DMS 273 treated with DMSO at 0.1 percent for 48 hours (cell line): ENCODE data around the gene RNF112.
A peak's percentile ranks its signal among the peaks of the same experiment; 100 is the strongest.
"Not testable (repeated sequence)": the region's sequence is repeated elsewhere in the genome, so short reads cannot be mapped to it uniquely, and the experiment has no call there.

Experiments
- DNase-seq: peaks from one replicate; lab custom pipeline; 2025; lab: John Stamatoyannopoulos, UW

RNF112 gene

DNA sequence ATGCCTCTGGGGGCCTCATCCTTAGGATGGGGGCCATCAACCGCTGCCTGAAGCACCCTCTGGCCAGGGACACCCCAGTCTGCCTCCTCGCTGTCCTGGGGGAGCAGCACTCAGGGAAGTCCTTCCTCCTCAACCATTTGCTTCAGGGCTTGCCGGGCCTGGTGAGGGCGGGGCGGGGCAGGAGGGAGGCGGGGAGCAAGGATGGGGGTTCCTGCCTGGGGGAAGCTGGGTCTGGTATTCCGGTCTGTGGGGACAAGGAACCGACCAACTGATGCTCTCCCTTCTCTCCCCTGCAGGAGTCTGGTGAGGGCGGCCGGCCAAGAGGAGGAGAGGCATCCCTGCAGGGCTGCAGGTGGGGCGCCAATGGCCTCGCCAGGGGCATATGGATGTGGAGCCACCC, 2.0 kb downstream of the RNF112 start:
- DNase-seq, result no peak

DNA sequence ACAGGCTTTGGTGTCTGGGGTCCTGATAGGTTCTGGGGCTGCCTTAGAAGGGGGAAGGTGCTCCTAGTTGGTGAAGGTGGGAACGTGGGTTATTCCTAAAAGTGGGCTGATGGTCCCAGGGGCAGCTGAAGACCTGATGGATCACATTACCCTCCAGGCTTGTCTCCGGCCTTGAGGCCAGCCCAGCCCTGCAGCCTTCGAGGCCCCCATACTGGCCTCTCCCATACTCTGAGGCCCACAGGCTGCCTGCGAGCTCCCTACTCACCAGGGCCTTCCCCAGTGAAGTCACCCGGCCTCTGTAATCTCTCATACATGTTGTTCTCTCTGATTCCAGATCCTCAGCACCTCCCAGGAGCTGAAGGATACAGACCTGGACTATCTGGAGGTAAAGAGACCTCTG, 2.7 kb downstream of the RNF112 start:
- DNase-seq, result no peak

DNA sequence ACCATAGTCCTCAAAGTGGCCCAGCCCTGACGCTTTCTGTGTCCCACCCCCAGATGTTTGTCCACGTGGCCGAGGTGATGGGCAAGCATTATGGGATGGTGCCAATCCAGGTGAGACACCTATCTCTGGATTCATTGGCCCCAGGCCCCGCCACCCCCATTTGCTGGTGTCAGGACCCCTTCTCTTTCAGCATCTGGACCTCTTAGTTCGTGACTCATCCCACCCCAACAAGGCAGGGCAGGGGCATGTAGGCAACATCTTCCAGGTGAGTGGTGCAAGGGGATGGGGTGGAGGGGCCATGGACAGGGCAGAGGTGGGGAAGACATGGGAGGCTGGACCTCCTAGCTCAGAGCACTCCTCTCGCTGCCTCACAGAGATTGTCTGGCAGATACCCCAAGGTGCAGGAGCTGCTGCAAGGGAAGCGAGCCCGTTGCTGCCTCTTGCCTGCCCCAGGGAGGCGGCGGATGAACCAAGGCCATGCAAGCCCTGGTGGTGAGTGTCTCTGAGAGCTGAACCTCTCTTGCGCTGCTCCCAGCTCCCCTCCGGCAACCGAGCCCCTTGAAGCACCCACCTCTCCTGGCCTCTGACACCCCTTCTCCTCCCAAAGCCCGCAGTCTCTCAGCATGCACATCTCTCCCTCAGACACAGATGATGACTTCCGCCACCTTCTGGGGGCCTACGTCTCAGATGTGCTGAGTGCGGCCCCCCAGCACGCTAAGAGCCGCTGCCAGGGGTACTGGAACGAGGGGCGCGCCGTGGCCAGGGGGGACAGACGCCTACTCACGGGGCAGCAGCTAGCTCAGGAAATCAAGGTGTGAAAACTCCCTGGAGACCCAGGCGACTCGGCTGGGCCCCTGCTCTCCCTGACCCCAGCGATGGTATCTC, 3.6 kb downstream of the RNF112 start:
- DNase-seq, result no peak

DNA sequence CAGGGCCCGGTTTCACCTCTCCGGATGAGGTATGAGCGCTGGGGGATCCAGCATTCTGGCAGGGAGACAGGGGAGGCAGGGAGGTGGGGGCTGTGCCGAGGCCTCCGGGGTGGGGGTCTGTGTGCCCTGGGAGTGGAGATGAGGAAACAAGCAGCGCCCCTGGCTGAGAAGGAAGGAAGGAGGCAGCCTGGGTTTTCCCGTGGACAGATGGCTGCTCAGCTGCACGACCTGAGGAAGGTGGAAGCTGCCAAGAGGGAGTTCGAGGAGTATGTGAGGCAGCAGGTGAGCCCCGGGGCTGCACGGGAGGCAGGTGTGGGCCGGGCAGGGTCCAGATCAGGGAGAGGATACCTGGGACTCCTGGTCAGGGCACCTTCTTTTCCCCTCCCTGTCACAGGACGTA, 4.3 kb downstream of the RNF112 start:
- DNase-seq, result no peak

DNA sequence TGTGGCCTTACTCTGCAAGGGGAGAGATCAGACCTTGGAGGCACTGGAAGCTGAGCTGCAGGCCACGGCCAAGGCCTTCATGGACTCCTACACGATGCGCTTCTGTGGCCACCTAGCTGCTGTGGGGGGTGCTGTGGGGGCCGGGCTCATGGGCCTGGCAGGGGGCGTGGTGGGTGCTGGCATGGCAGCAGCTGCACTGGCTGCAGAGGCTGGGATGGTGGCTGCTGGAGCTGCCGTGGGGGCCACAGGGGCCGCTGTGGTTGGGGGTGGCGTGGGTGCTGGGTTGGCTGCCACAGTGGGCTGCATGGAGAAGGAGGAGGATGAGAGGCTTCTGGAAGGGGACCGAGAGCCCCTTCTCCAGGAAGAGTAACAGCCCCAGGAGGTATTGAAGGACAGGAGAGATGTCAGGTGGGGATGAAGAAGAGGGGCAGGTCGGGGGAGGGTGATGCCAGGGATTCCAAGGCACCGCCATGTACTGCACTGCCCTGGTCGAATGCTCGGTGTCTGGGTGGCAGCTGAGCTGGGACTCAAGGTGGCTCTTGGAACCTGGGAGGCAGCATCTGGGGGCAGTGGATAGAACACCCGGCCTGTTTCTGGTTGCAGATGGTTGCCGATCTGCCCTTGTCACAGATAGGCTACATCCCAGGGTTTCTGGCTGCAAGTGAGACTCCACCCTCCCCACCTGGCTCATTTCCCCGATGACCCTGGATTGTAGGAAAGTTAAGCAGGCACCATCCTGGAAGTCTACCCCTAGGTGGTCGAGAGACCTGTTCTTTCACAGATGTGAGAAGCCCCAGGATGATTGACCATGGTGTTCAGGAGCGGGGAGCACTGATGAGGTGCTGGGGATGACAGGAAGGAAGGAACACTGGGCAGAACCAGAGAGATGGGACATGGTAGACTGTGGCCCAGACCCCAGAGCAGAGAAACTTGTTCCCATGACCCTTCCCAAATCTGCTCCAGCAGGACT, 5.1 kb downstream of the RNF112 start:
- DNase-seq, result no peak

DNA sequence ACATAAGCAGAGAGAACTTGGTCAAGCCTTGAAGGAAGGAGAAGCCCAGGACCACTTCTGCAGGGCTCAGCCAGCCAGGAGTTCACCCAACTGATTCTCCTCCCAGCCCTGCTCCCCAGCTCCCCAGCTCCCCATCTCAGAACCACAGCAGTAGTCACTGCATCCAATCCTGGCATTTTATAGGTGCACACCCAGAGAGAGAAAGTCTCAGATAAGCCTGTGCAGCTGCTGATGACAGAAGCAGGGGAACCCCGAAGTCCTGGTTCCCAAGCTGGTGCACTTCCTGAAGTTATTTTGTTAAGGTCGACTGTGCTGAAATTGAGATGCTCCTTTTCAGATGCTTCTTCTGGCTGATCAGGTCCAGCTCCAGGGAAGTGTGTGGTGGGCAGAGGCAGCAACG, 6.6 kb downstream of the RNF112 start:
- DNase-seq, result no peak

DNA sequence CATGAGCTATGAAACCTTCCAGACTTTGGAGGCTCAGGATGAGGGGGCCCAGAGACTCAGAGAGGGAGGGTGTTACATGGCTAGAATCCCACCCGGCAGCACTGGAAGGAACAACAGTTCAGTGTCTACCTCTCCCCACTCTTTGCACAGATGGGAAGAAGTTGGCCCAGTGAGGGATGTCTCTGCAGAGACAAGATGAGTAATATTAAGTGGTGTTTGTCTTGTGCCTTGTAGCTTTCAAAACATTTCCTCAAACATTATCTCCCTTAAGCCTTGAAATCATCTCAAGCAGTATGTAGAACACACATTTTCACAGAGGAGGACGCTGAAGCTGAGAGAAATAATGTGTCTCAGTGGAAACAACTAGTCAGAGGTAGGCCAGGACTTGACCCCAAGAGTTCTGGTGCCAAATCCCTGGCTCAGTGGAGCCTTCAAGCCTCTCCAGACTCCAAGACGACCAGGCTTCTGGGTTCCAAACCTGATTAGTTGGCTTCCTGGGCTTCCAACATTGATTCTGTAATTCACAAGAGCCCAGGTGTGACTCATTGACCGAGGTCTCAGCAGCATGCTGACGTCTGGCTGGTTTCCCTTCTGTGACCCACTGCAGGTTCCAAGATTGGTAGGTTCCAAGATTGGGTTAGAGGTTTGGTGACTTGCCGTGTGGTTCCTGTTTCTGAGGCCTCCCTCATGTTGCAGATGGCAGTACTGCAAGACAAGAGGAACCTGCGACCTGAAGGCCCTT, 7.4 kb downstream of the RNF112 start:
- DNase-seq, result no peak

DNA sequence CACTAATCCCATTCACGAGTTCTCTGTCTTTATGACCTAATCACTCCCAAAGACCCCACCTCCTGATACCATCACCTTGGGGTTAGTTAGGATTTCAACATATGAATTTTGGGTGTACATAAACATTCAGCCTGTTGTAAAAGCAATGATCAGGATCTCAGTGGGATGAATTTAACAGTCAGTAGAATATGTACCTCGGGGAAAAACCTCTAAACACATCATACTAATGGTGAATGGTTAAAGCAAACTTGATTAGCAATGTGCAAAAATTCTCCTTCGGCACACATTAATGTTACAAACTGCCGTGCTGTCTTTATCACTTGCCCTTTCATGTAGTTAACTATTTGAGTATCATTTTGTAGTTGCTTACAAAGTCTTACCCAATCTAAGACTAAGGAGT, 10.2 kb downstream of the RNF112 start:
- no peak for DNase-seq

DNA sequence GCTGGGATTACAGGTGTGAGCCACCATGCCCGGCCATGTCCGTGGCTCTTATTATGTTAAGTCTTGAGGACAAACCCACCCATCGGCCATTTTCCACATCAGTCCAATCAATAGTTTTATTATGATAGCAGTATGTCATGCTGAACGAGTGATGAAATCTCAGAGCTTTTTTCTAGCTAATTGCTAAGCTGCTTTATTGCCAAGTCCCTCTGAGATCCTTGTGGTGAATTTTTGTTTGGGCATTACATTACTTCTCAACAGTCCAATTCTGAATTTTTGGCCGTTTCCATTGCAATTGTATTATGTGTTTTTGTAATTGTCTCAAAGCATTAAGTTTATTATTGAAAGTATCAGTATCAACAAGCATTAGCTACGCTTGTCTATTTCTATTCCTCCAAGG, 10.9 kb downstream of the RNF112 start:
- no peak for DNase-seq

DNA sequence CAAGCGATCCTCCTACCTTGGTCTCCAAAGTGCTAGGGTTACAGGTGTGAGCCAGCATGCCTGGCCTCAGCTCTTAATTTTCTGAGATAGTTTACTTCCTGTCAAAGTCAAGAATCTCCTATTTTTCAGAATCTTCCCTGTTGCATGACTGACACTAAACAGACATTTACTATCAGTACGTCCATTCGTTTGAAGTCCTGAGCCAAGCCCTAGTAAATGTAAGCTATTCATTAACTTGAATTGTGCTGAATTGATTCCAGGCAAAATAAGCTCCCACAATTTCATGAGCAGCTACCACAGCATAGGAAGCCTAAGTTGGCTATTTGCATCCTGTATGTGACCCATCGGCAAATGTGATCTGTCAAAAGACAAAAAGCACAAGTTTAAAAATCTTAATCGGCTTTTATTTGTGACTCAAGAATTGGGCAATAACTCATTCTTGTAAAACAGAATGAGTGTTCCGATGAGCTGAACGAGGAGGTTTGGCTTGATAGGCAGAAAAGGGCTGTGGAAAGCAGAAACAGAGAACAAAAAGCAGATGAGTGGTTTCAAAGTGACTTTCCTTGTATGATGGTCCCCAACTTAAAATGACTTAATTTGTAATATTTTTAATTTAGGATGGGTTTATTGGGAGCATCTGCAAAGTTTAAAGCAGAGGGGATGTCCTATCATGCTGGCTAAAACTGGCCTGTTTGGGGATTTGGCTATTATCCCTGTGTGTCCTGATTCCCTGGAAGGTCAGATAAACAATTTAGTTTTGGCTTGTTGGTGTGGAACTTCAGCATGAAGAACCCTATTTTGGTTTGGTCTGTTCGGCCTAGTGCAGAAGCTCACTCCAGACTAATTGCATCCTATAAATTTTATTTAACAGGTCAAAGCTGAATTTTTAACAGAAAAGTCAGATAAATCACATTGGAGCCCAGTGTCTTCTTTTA, 14.2 kb downstream of the RNF112 start:
- DNase-seq, result no peak

DNA sequence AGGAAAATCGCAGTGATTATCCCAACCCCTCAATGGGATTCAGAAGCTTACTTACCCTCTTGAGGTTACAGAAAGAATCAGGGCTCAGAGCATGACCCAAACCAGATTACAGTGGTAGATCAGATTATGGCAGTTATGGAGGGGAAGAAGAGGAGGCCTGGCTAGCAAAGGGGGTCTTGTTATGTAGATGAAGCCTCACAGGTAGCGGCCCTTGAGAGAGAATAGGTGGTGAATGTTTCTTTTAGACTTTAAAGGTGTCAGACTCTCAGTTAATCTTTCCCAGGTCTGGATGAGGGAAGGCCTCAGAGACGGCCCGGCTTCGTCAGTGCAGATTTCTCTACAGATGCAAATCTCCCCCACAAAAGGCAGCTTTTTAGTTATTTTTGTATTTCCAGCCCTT, 15.6 kb downstream of the RNF112 start:
- DNase-seq, result no peak

DNA sequence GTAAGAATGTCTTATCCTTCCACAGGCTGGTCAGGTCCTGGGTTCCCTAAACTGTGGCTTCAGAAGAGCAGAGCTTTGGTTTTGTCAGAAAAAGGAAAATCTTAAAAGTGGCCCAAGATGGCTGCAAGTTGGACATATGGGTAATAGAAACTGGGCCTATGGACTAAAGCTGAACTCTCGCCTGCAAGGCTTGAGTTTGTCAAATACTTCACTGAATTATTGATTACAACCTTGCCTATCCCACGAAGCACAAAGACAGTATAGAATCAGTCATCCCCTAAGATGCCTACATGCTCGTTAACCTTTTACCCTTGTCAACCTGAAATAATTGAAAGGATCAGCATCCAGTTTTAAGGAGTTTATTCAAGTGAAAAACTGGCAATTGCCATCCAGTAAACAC, 20.7 kb downstream of the RNF112 start:
- no peak for DNase-seq

DNA sequence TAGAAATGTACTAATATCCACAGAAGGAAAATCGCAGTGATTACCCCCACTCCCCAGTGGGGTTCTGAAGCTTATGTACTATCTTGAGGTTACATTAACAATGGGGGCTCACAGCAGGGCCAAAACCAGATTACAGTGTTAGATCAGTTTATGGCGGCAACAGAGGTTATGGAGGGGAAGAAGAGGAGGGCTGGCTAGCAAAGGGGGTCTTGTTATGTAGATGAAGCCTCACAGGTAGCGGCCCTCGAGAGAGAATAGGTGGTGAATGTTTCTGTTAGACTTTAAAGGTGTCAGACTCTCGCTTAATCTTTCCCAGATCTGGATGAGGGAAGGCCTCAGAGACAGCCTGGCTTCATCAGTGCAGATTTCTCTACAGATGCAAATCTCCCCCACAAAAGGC, 22.2 kb downstream of the RNF112 start:
- DNase-seq, result no peak

DNA sequence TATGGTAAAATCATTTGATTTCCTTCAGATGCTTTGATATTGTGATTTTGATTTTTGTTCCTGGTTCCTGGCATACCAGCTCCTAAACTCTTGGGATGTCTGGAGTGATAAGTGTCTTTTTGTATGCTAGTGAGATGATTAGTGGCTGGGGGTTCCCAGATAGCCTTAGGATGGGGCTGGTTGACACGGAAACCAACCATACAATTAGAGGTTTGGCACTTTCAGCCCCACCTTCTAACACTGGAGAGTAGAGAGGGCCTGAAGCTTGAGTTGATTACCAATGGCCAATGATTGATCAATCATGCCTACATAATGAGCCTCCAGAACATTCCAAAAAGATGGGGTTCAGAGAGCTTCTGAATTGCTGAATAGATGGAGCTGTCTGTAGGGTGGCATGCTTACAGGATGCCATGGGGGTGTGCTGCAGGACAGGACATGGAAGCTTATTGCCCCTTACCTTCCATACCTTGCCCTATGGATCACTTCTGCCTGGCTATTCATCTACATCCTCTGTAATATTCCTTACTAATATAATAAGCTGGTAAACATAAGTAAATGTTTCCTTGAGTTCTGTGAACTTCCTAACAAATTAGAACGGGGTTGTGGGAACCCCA, 22.8 kb downstream of the RNF112 start:
- DNase-seq, result no peak

DNA sequence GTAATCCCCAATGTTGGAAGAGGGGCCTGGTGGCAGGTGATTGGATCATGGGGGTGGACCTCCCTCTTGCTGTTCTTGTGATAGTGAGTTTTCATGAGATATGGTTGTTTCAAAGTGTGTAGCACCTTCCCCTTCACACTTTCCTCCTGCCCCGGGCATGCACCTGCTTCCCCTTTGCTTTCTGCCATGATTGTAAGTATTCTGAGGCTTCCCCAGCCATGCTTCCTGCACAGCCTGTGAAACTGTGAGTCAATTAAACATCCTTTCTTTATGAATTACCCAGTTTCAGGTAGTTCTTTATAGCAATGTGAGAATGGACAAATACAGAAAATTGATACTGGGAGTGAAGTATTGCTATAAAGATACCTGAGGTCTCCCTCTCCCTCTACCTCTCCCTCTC, 29.4 kb downstream of the RNF112 start:
- DNase-seq, result no peak

DNA sequence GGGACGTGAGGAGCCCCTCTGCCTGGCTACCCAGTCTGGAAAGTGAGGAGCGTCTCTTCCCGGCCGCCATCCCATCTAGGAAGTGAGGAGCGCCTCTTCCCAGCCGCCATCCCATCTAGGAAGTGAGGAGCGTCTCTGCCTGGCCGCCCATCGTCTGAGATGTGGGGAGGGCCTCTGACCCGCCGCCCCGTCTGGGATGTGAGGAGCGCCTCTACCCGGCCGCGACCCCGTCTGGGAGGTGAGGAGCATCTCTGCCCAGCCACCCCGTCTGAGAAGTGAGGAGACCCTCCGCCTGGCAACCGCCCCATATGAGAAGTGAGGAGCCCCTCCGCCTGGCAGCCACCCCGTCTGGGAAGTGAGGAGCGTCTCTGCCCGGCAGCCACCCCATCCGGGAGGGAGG, 30.3 kb downstream of the RNF112 start:
- DNase-seq, result not testable (repeated sequence)

DNA sequence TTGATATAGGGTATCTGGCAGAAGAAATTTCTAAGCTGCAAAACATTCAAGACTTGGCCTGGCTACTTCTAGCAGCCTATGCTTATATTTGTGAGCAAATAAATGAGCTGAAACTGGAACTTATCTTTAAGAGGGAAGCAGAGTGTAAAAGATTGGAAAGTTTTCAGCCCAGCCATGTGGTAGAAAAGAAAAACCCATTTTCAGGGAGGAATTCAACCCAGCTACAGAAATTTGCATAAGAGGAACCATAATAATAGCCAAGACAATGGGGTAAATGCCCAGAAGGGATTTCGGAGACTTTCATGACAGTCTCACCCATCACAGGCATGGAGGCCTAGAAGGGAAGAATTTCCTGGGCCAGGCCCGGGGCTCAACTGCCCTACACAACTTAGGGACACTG, 31.7 kb downstream of the RNF112 start:
- DNase-seq, result no peak

DNA sequence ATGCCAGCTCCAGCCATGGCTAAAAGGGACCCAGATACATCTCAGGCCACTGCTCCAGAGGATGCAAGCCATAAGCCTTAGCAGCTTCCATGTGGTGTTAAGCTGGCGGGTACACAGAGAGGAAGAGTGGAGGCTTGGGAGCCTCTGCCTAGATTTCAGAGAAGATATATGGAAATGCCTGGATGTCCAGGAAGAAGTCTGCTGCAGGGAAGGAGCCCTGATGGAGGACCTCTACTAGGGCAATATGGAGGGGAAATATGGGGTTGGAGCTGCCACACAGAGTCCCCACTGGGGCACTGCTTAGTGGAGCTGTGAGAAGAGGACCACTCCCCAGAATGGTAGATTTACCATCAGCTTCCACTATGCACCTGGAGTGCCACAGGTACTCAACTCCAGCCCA, 32.1 kb downstream of the RNF112 start:
- DNase-seq, result no peak

DNA sequence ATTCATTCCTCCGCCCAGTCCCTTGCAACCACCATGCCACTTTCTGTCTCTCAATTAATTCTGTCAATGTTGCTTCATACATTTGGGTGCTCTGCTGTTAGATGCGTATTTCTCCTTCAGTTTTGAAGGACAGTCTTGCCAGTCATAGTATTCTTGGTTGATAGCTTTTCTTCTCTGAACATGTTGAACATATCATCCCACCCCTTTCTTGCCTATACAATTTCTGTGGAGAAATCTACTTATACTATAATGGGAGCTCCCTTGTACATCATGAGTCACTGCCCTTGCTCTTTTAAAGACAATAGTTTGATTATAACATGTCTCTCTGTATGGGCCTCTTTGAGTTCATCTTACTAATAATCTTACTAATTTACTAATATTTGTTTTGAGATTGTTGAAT, 34.1 kb downstream of the RNF112 start:
- no peak for DNase-seq

DNA sequence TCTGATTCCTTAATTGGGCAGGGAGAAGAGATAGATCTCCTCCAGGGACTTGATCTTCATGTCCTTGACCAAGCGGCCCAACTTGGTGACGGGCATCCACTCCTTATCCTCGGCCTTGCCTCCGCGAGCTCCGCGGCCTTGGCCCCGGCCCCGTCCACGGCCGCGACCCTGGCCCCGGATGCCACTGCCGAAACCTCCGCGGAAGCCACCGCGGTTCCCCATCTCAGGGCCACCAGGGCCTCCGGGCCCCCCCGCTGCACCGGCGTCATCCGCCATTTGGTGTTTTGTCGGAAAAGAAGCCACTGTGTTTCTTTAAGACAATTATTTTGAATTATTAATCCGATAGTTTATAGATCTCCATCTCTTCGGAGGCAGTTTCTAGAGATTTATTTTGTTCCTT, 35.5 kb downstream of the RNF112 start:
- DNase-seq, result not testable (repeated sequence)

DNA sequence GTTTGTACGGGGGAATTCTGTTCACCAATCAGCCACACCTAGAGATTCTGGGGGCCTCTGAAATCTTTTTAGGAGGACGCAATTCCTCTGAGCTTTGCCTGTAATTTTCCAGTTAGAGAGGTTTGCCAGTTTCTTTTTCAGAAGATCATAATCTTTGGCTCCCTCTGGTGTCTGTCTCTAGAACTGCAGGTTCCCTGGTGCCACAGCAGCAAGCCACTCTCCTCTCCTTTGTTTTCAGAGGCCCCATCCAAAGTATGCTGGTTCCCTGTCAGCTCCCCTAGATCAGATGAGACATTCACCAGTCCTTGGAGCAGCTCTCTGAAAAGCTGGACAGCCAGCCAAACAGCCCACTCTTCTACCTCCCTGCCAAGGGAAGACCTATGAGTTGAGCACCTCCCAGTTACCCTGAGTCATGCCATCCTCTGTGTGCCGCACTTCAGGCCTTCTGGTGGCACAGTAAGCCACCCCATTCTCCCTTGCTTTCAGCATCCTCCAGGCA, 36.1 kb downstream of the RNF112 start:
- DNase-seq, result peak; percentile 52
